Neural cell (in vitro differentiated cells): Measurements from ENCODE around the gene PTPRN2. TPM values are rescaled to one million over a fixed set of nuclear protein-coding genes. Genes with fewer than 3 reads are reported as not detected.

ENCODE experiments used
- H2AFZ ChIP-seq: fragments of 200-600, 300-800 bp; sonication (generic), shearing (Covaris generic); 2 replicates; pipeline ENCODE4 v1.6.0; 2014; ENCODE audit warnings: low read depth, mild to moderate bottlenecking, antibody characterized with exemption, low read length, moderate library complexity
- H3F3A ChIP-seq: fragments of 200-600 bp; shearing (Covaris generic); 2 replicates; pipeline ENCODE4 v1.6.1; 2016; ENCODE audit warnings: mild to moderate bottlenecking, moderate library complexity, mixed read lengths, antibody characterized with exemption, low read length; ENCODE audit not compliant: insufficient read depth, poor library complexity, severe bottlenecking
- H3K27ac ChIP-seq: fragments of 200-600, 300-800 bp; sonication (generic), shearing (Covaris generic); 2 replicates; pipeline ENCODE4 v1.5.1; 2014; ENCODE audit warnings: mild to moderate bottlenecking, low read length, moderate library complexity
- H3K27me3 ChIP-seq: fragments of 300-800, 200-600 bp; sonication (generic), shearing (Covaris generic); 2 replicates; pipeline ENCODE4 v1.6.0; 2014; ENCODE audit warnings: mild to moderate bottlenecking, low read depth, low read length, moderate library complexity; ENCODE audit not compliant: insufficient read depth
- H3K36me3 ChIP-seq: fragments of 300-800, 200-600 bp; sonication (generic), shearing (Covaris generic); 2 replicates; pipeline ENCODE4 v1.5.1; 2014; ENCODE audit warnings: mild to moderate bottlenecking, antibody characterized with exemption, low read length, moderate library complexity; ENCODE audit not compliant: insufficient read depth
- H3K4me2 ChIP-seq: fragments of 300-800, 200-600 bp; sonication (generic), shearing (Covaris generic); 2 replicates; pipeline ENCODE4 v1.6.0; 2014; ENCODE audit warnings: mild to moderate bottlenecking, low read length
- H3K4me3 ChIP-seq: fragments of 300-800, 200-600 bp; sonication (generic), shearing (Covaris generic); 2 replicates; pipeline ENCODE4 v1.5.1; 2014; ENCODE audit warnings: mild to moderate bottlenecking, low read length, moderate library complexity
- H3K79me2 ChIP-seq: fragments of 200-600 bp; shearing (Covaris generic); replicated peaks from 2 replicates; pipeline ENCODE4 v1.6.0; 2014; ENCODE audit warnings: mild to moderate bottlenecking, low read length, moderate library complexity; ENCODE audit not compliant: insufficient read depth
- H3K9ac ChIP-seq: fragments of 300-800, 200-600 bp; sonication (generic), shearing (Covaris generic); 2 replicates; pipeline ENCODE4 v1.6.1; 2016; ENCODE audit warnings: mild to moderate bottlenecking, low read length, mixed read lengths
- H3K9me2 ChIP-seq: fragments of 200-600 bp; shearing (Covaris generic); 2 replicates; pipeline ENCODE4 v1.6.1; 2016; ENCODE audit warnings: mild to moderate bottlenecking, low read length, mixed read lengths; ENCODE audit not compliant: insufficient read depth
- H3K9me3 ChIP-seq: fragments of 200-600, 300-800 bp; sonication (generic), shearing (Covaris generic); 2 replicates; pipeline ENCODE4 v1.6.1; 2016; ENCODE audit warnings: mild to moderate bottlenecking, mixed run types, low read length, moderate library complexity, mixed read lengths
- H4K20me1 ChIP-seq: fragments of 200-600 bp; shearing (Covaris generic); 2 replicates; pipeline ENCODE4 v1.6.1; 2016; ENCODE audit warnings: mild to moderate bottlenecking, mixed run types; ENCODE audit not compliant: insufficient read depth
- EP300 ChIP-seq: fragments of 450-650 bp; conservative IDR thresholded peaks from 2 replicates; pipeline ENCODE4 v1.6.1; 2014; ENCODE audit warnings: antibody characterized with exemption, mild to moderate bottlenecking, moderate library complexity; ENCODE audit not compliant: poor library complexity, severe bottlenecking
- EZH2 ChIP-seq: fragments of 200-600, 300-800 bp; shearing (Covaris generic), sonication (generic); IDR thresholded peaks from 2 replicates; pipeline ENCODE4 v1.6.1; 2014; ENCODE audit warnings: antibody characterized with exemption, low read length, borderline replicate concordance, mild to moderate bottlenecking; ENCODE audit not compliant: insufficient read depth, poor library complexity, severe bottlenecking
- MXI1 ChIP-seq: fragments of 450-650 bp; conservative IDR thresholded peaks from 2 replicates; pipeline ENCODE4 v1.6.1; 2014; ENCODE audit warnings: antibody characterized with exemption, mild to moderate bottlenecking; ENCODE audit not compliant: poor library complexity, severe bottlenecking
- POLR2AphosphoS5 ChIP-seq: IDR thresholded peaks from 2 replicates; pipeline ENCODE4 v1.6.1; 2012
- RAD21 ChIP-seq: fragments of 450-650 bp; conservative IDR thresholded peaks from 2 replicates; pipeline ENCODE4 v1.6.1; 2014; ENCODE audit warnings: antibody characterized with exemption, mild to moderate bottlenecking, moderate library complexity
- REST ChIP-seq: IDR thresholded peaks from 2 replicates; pipeline ENCODE4 v1.6.1; 2012; ENCODE audit warnings: borderline replicate concordance
- SMC3 ChIP-seq: fragments of 450-650 bp; conservative IDR thresholded peaks from 2 replicates; pipeline ENCODE4 v1.6.1; 2014; ENCODE audit warnings: antibody characterized with exemption, mild to moderate bottlenecking, moderate library complexity; ENCODE audit not compliant: poor library complexity
- TAF1 ChIP-seq: IDR thresholded peaks from 2 replicates; pipeline ENCODE4 v1.6.1; 2012; ENCODE audit warnings: low read depth
- polyA plus RNA-seq: library from polyadenylated mRNA; depleted of rRNA; stranded (reverse); fragments of >200 nt; gene quantifications from 2 replicates; pipeline ENCODE4 v1.2.3, GENCODE V29; 2014
- TF ChIP-seq, protein P1 (sequence below): fragments of 450-650 bp; IDR thresholded peaks from 2 replicates; pipeline ENCODE4 v1.5.1; 2014; ENCODE audit warnings: antibody characterized with exemption, mild to moderate bottlenecking, moderate library complexity; ENCODE audit not compliant: poor library complexity, severe bottlenecking

Gene PTPRN2
- polyA plus RNA-seq, 1 donor from 2014 or later: 31.0 TPM

- Histone ChIP-seq H3K9me2 (no peaks in the 10 kb centered on the region), H3K9me3 (no peaks in the 10 kb centered on the region), H3K79me2 (no peaks in the 10 kb centered on the region), H4K20me1 (no peaks in the 10 kb centered on the region), H3K27ac (no peak overlapping the region), H3K9ac (no peak overlapping the region), H2AFZ (no peak overlapping the region), H3K4me2 (no peak overlapping the region), H3K27me3 (no peaks in the 10 kb centered on the region), H3F3A (peaks cover 3% of the 10 kb centered on the region), H3K4me3 (no peak overlapping the region), H3K36me3 (no peaks in the 10 kb centered on the region)
- TF ChIP-seq MXI1 (no peak), SMC3 (no peak), RAD21 (no peak), EZH2 (no peak), TAF1 (no peak), EP300 (no peak), REST (no peak), POLR2AphosphoS5 (no peak)
- TF ChIP-seq, protein P1, sequence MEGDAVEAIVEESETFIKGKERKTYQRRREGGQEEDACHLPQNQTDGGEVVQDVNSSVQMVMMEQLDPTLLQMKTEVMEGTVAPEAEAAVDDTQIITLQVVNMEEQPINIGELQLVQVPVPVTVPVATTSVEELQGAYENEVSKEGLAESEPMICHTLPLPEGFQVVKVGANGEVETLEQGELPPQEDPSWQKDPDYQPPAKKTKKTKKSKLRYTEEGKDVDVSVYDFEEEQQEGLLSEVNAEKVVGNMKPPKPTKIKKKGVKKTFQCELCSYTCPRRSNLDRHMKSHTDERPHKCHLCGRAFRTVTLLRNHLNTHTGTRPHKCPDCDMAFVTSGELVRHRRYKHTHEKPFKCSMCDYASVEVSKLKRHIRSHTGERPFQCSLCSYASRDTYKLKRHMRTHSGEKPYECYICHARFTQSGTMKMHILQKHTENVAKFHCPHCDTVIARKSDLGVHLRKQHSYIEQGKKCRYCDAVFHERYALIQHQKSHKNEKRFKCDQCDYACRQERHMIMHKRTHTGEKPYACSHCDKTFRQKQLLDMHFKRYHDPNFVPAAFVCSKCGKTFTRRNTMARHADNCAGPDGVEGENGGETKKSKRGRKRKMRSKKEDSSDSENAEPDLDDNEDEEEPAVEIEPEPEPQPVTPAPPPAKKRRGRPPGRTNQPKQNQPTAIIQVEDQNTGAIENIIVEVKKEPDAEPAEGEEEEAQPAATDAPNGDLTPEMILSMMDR: no peak
Observed at GRCh38 chr7:158101821-158102450, 485.7 kb downstream of the PTPRN2 start.

DNA sequence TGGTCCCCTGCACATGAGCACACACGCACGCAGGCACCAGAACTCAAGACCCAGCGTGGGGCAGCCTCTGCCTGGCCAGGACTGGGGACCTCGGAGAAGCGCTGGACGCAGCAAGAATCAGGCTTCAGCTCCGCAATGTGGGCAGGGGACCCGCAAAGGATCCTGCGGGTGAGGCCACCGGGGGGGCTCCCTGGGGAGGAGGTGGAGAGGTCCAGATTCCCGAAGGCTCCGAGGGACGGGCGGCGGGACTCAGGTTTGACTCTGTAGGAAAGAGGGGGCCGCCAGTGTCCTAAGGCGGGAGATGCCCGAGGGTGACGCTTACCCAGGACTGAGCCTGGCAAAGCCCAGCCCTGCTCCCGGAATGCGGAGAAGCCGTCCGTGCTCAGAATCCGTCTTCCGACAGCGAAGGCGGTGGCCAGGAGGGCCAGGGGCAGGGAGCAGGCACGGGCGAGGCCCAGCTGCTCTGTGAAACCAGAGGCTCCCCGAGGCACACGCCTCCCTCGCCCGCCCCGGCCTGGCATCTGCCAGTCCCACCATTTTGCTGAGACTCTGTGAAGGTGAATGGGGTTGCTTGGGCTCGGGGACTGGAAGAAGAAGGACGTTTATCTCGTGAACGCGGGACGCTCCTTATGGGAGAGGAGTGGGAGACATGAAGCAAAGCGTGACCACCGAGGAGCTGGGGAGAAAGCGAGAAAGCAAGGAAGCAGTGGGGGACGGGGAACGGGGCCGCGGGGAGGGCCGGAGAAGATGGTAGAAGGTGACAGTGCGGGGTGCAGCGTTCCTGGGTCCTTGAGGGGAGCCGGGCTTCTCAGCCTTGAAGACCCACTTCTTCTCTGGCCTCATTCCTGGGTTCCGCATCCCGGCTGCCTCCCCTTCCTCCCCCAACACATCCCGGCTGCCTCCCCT, 489.2 kb downstream of the PTPRN2 start:
- H3K4me3 ChIP-seq: peak overlapping the region; percentile 45
- peak overlapping the region; percentile 74 for H3K27ac ChIP-seq
- no peaks in the 10 kb centered on the region for H3K79me2 ChIP-seq
- no peak overlapping the region for H2AFZ ChIP-seq
- no peaks in the 10 kb centered on the region for H3K36me3 ChIP-seq
- H3K9me2 ChIP-seq: no peaks in the 10 kb centered on the region
- peaks cover 5% of the 10 kb centered on the region for H3F3A ChIP-seq
- peak overlapping the region; percentile 57 for H3K9ac ChIP-seq
- no peaks in the 10 kb centered on the region for H4K20me1 ChIP-seq
- no peak overlapping the region for H3K4me2 ChIP-seq
- H3K27me3 ChIP-seq: no peaks in the 10 kb centered on the region
- TF ChIP-seq REST (no peak), EP300 (no peak), POLR2AphosphoS5 (no peak), SMC3 (no peak), RAD21 (no peak), MXI1 (no peak), TAF1 (no peak), EZH2 (no peak)
- TF ChIP-seq, protein P1: no peak
- H3K9me3 ChIP-seq: no peaks in the 10 kb centered on the region
